Ovary (tissue), 9 donors: Measurements from ENCODE around the gene GNB5. TPM values are rescaled to one million over a fixed set of nuclear protein-coding genes. Genes with fewer than 3 reads are reported as not detected.

ENCODE experiments used
- DNase-seq, 5 donors: peaks; one replicate each; pipeline ENCODE4 v3.0.0-alpha.2; 2019 to 2020
- H3K27ac ChIP-seq, 2 donors: fragments of 200-600 bp; one replicate each; pipeline versions ENCODE4 v1.5.1 to v1.8.0; 2019 to 2022
- H3K27me3 ChIP-seq: fragments of 200-600 bp; one replicate; pipeline ENCODE4 v1.8.0; 2022
- H3K36me3 ChIP-seq: fragments of 200-600 bp; sonication (generic); one replicate; pipeline ENCODE4 v1.5.1; 2019
- H3K4me1 ChIP-seq: one replicate; pipeline ENCODE4 v1.8.1; 2013; ENCODE audit warnings: mild to moderate bottlenecking, moderate library complexity; ENCODE audit not compliant: insufficient read depth
- H3K4me3 ChIP-seq: fragments of 200-600 bp; sonication (generic); one replicate; pipeline ENCODE4 v1.5.1; 2017
- H3K9me3 ChIP-seq, 2 donors: fragments of 200-600 bp in 1 of 2; sonication (generic) in 1 of 2; one replicate each; pipeline versions ENCODE4 v1.5.1 to v1.8.1; 2013 to 2019; ENCODE audit warnings: mild to moderate bottlenecking in 1 of 2, moderate library complexity in 1 of 2
- EP300 ChIP-seq: sonication (generic); formaldehyde crosslinking; IDR thresholded peaks from one replicate; pipeline ENCODE4 v1.6.1; 2017; ENCODE audit warnings: antibody characterized with exemption
- POLR2A ChIP-seq: fragments of 450-650 bp; IDR thresholded peaks from one replicate; pipeline ENCODE4 v1.6.1; 2017; ENCODE audit warnings: antibody characterized with exemption, mild to moderate bottlenecking, moderate library complexity
- WGBS, 3 donors: extraction: QIAGEN DNeasy Blood & Tissue Kit in 1 of 3; methylation state at CpG; one replicate each; pipeline versions ENCODE4 v1.1.5 to v1.1.7; 2013 to 2017; 5-methylcytosine and 5-hydroxymethylcytosine counted together
- intact Hi-C, 4 donors: fragments of 100-400 bp; cut with DNase I; formaldehyde crosslinking; loops; one replicate each; pipeline versions ENCODE4 v1.11.0 to v1.15.1; 2022 to 2023
- polyA plus RNA-seq, 2 donors: library from polyadenylated mRNA; stranded (reverse); fragments of 200-250 nt in 1 of 2; fragments of 350-450 nt in 1 of 2; fragmentation: Illumina TruSeq in 1 of 2; extraction: RNeasy Lipid Tissue Mini Kit (QIAGEN cat#74804) in 1 of 2; gene quantifications; one replicate each; pipeline ENCODE4 v1.2.3, GENCODE V29; 2013 to 2014
- total RNA-seq, 7 donors: library from RNA; depleted of rRNA in 2 of 7; stranded (reverse); fragments of >200 nt in 2 of 7; fragmentation: NEBNext Ultra II Directional in 3 of 7; extraction: Animal tissue kit (Norgen Biotek cat#: 25700) in 3 of 7; gene quantifications; one replicate each; pipeline versions ENCODE4 v1.1.0 to v1.2.4, GENCODE V29; 2016 to 2023
- TF ChIP-seq, protein P1 (sequence below), 3 donors: fragments of 450-650 bp in 2 of 3; fragments of 200-600 bp in 1 of 3; IDR thresholded peaks; one replicate each; pipeline versions ENCODE4 v1.5.1 to v1.8.0; 2016 to 2022; ENCODE audit warnings: antibody characterized with exemption in 3 of 3, mild to moderate bottlenecking in 1 of 3
- donor health status: DM: no; HTN: no; CAD: no; lungs with moderate emphysema.
- donor health status: DM: no; HTN: no; CAD: no.
- donor health status: Bipolar disorder and iron deficiency.
- donor health status: DM: yes; HTN: yes; CAD: no.
- donor health status: DM: no; HTN: no; CAD: no.
- donor health status: DM: yes; HTN: yes; CAD: no.

Gene GNB5
- total and polyA plus RNA-seq, 9 donors, result 49.2 to 101 (median 64.8) TPM

DNA sequence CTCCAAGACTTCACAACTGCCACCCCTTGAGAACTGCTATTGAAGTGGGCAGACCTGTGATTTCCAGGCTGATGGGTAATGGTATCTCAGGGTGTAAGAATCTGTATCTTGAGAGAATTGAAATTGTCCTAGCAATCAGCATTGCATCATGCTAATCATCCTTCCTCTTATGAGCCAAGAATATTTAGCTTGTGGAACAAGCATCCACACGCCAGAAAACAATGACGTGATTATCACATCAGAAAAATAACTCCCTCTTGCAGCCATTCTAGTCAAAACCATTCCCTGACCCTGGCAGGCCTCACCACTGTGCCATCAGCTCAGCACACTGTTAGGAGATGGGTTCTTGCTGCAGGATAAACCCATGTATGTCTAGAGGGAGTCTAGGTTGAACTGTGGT is 85.3 kb downstream of the GNB5 start:
- 79 to 95% (median 92%) methylated on average over 2 of the region's 2 CpGs for WGBS, 3 donors
- Histone ChIP-seq H3K4me1 (peaks cover under 1% of the 10 kb centered on the region), H3K27me3 (no peaks in the 10 kb centered on the region), H3K9me3 (no peaks in the 10 kb centered on the region), H3K36me3 (no peaks in the 10 kb centered on the region), H3K27ac (no peak overlapping the region), H3K4me3 (no peak overlapping the region)
- no peak for DNase-seq
- no peak for TF ChIP-seq POLR2A
- no peak for TF ChIP-seq EP300
- TF ChIP-seq, protein P1, sequence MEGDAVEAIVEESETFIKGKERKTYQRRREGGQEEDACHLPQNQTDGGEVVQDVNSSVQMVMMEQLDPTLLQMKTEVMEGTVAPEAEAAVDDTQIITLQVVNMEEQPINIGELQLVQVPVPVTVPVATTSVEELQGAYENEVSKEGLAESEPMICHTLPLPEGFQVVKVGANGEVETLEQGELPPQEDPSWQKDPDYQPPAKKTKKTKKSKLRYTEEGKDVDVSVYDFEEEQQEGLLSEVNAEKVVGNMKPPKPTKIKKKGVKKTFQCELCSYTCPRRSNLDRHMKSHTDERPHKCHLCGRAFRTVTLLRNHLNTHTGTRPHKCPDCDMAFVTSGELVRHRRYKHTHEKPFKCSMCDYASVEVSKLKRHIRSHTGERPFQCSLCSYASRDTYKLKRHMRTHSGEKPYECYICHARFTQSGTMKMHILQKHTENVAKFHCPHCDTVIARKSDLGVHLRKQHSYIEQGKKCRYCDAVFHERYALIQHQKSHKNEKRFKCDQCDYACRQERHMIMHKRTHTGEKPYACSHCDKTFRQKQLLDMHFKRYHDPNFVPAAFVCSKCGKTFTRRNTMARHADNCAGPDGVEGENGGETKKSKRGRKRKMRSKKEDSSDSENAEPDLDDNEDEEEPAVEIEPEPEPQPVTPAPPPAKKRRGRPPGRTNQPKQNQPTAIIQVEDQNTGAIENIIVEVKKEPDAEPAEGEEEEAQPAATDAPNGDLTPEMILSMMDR (IDR thresholded peaks at IDR 0.05), result no peak
- intact Hi-C loops, result no loop called here

DNA sequence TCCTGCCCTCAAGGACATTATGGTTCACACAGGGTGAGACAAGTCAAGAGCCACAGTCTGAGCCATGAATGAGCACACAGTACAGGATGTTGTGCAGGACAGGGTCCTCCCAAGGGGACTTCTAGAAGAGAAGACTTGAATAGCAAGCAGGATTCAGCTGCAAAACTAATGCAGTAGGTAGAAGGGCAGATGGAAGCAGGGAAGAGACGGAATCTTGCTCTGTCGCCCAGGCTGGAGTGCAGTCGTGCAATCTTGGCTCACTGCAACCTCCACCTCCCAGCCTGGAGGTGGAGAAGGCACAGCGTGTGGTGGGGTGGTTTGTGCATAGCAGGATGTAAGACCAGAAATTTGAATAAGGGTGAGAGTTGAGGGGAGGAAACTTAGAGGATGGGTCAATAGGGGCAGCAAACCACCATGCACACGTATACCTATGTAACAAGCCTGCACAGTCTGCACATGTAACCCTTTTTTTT is 86.6 kb downstream of the GNB5 start:
- TF ChIP-seq, protein P1 (IDR thresholded peaks at IDR 0.05), result no peak
- TF ChIP-seq POLR2A (no peak), EP300 (no peak)
- no peaks in the 10 kb centered on the region for H3K9me3 ChIP-seq
- H3K4me1 ChIP-seq, result peaks cover 2% of the 10 kb centered on the region
- intact Hi-C loops, result no loop called here
- no peak overlapping the region for H3K4me3 ChIP-seq
- no peak overlapping the region for H3K27ac ChIP-seq
- H3K36me3 ChIP-seq, result no peaks in the 10 kb centered on the region
- WGBS, 3 donors, result 89 to 92% (median 91%) methylated on average over 5 of the region's 5 CpGs
- DNase-seq, result no peak
- H3K27me3 ChIP-seq, result no peaks in the 10 kb centered on the region

DNA sequence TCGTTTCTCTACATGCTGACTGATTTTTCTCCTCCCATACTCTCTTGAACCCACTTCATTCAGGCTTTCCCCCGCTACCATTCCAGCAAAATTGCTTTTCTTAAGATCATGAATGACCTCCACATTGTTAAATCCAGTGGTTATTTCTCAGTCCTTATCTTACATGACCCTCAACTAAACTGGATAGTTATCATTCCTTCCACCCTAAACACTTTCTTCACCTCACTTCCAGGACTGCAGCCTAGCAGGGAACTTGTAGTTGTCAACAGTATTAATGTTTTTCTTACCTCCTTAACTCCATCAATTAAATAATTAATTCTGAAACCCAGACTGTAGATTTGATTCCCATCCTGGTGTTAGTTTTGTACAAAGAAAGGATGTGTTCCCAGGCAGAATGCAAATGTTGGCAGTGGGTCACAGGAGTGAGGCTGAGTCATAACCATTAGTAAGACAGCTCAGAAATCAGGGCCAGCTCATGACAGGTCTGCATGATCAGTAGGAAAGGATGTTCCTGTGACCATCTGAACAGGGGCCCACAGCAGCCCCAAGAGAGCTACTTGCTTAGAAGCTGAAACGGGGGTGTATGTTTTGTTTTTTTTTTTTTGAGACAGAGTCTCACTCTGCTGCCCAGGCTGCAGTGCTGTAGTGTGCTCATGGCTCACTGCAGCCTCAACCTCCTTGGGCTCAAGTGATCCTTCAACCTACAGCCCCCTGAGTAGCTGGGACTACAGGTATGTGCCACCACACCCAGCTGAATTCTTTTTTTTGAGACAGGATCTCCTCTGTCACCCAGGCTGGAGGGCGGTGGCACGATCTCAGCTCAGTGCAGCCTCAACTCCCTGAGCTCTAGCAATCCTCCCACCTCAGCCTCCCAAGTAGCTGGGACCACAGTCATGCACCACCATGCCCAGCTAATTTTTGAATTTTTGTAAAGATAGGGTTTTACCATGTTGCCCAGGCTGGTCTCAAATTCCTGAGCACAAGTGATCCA is 87.7 kb downstream of the GNB5 start:
- H3K36me3 ChIP-seq, result no peaks in the 10 kb centered on the region
- no peak overlapping the region for H3K4me3 ChIP-seq
- WGBS, 3 donors, result 51 to 54% (median 54%) methylated on average over 5 of the region's 5 CpGs
- no peaks in the 10 kb centered on the region for H3K27me3 ChIP-seq
- H3K4me1 ChIP-seq, result peaks cover 2% of the 10 kb centered on the region
- DNase-seq, result peak in 4 of 5 donors; percentile 43 to 77 (median 57)
- no peaks in the 10 kb centered on the region for H3K9me3 ChIP-seq
- TF ChIP-seq POLR2A, result no peak
- TF ChIP-seq EP300, result no peak
- TF ChIP-seq, protein P1 (IDR thresholded peaks at IDR 0.05), result no peak
- intact Hi-C loops, result no loop called here
- no peak overlapping the region for H3K27ac ChIP-seq

DNA sequence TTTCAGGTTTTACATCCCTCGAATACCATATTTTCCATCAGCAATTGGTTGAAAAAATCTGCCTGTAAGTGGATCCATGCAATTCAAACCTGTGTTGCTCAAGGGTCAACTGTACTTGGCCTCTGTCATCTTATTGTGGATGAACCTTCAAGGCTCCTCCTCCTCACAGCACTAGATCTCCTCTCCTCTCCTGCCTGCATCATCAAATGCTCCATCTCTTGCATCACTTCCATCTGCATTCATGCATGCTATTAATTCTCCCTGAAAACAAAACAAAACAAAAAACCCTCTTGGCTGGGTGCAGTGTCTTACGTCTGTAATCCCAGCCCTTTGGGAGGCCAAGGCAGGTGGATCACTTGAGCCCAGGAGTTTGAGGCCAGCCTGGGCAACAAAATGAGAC is 88.7 kb downstream of the GNB5 start:
- TF ChIP-seq POLR2A (no peak), EP300 (no peak)
- TF ChIP-seq, protein P1 (IDR thresholded peaks at IDR 0.05), result no peak
- DNase-seq, result no peak
- no peak overlapping the region for H3K4me3 ChIP-seq
- intact Hi-C loops, result no loop called here
- no peaks in the 10 kb centered on the region for H3K36me3 ChIP-seq
- no peaks in the 10 kb centered on the region for H3K27me3 ChIP-seq
- H3K4me1 ChIP-seq, result peaks cover 2% of the 10 kb centered on the region
- no peak overlapping the region for H3K27ac ChIP-seq
- no peaks in the 10 kb centered on the region for H3K9me3 ChIP-seq
- 77 to 85% (median 84%) methylated on average over 2 of the region's 2 CpGs for WGBS, 3 donors
